ENCODE data around the gene NBAS. TPM values are rescaled to one million over a fixed set of nuclear protein-coding genes. Genes with fewer than 3 reads are reported as not detected.
A peak's percentile ranks its signal among the peaks of the same experiment; 100 is the strongest.

NBAS gene
- total and polyA plus RNA-seq, 9 of the 15 experiments (the other 6 are each of a cell fraction or from before 2014, with no cell fraction given): 15.3 to 94.4 (median 69.9) TPM

- TF ChIP-seq ZBTB33 (CRISPR knock-in tag; IDR thresholded peaks at IDR 0.05): 0 out of 2 replicates have a peak, but pooled peaks have one; percentile 39
- no peak for TF ChIP-seq POLR3A (IDR thresholded peaks at IDR 0.05; ENCODE audit: borderline replicate concordance, extremely low read depth, insufficient read depth, insufficient read length)
- TF ChIP-seq ZBTB5 (IDR thresholded peaks at IDR 0.05): no peak
- no peak for TF ChIP-seq GTF2A2 (tag; IDR thresholded peaks at IDR 0.05)
- no peak; the same call in 1 of the 2 replicates for TF ChIP-seq ZBTB40 (IDR thresholded peaks at IDR 0.05)
- no peak for TF ChIP-seq ZBTB40 (CRISPR knock-in tag; IDR thresholded peaks at IDR 0.05)
- no peak for TF ChIP-seq STAT5B (CRISPR knock-in tag; IDR thresholded peaks at IDR 0.05)
- TF ChIP-seq KLF13 (tag; IDR thresholded peaks at IDR 0.05; ENCODE audit: borderline replicate concordance, low read depth): peak; percentile 53; the same call in 1 of the 2 replicates
- TF ChIP-seq HMGN3 (IDR thresholded peaks at IDR 0.05; ENCODE audit: borderline replicate concordance, extremely low read depth, insufficient read length, low read depth, low read length): no peak
- TF ChIP-seq ZNF165 (CRISPR knock-in tag; IDR thresholded peaks at IDR 0.05; ENCODE audit: borderline replicate concordance): no peak
These were observed at the start of gene NBAS (continued) for GRCh38 chr2:15560988-15561573.

Measured in K562 (cell line).